Neutrophil (primary cell): ENCODE results near the gene MRPL41.

Source experiments
- H3K27ac ChIP-seq: fragments of 200-600 bp; sonication (generic); 2 replicates; pipeline ENCODE4 v1.5.1; 2016; ENCODE audit warnings: mild to moderate bottlenecking, moderate library complexity
- H3K27me3 ChIP-seq: fragments of 200-600 bp; sonication (generic); 2 replicates; pipeline ENCODE4 v1.6.0; 2016; ENCODE audit warnings: mild to moderate bottlenecking
- H3K36me3 ChIP-seq: fragments of 200-600 bp; sonication (generic); 2 replicates; pipeline ENCODE4 v1.5.1; 2017
- H3K4me1 ChIP-seq, 2 experiments: fragments of 200-600 bp in 1 of 2; sonication (generic) in 1 of 2; 1 replicate in 1 of 2; 2 replicates in 1 of 2; pipeline versions ENCODE4 v1.5.1 to v1.6.1; 2013 to 2016; ENCODE audit warnings: low read depth in 1 of 2, low read length in 1 of 2, mild to moderate bottlenecking in 1 of 2, moderate library complexity in 1 of 2; ENCODE audit not compliant: control insufficient read depth in 1 of 2, insufficient read depth in 1 of 2
- H3K4me3 ChIP-seq, 2 experiments: fragments of 200-600 bp in 1 of 2; sonication (generic) in 1 of 2; 1 replicate in 1 of 2; 2 replicates in 1 of 2; pipeline ENCODE4 v1.5.1; 2013 to 2016; ENCODE audit warnings: low read depth in 1 of 2, low read length in 1 of 2, mild to moderate bottlenecking in 1 of 2, moderate library complexity in 1 of 2
- H3K9me3 ChIP-seq: fragments of 200-600 bp; sonication (generic); 2 replicates; pipeline ENCODE4 v1.5.1; 2016
- CTCF ChIP-seq: fragments of 200-600 bp; sonication (generic); IDR thresholded peaks from 2 replicates; pipeline ENCODE4 v1.5.1; 2016; ENCODE audit warnings: antibody characterized with exemption

The MRPL41 gene

GRCh38 chr9:137569609-137570203 is 18.0 kb downstream of the MRPL41 start:
- no peak overlapping the region for H3K27ac ChIP-seq
- no peaks in the 10 kb centered on the region for H3K4me1 ChIP-seq
- H3K9me3 ChIP-seq, result no peaks in the 10 kb centered on the region
- no peak overlapping the region for H3K4me3 ChIP-seq
- no peak for TF ChIP-seq CTCF
- H3K36me3 ChIP-seq, result peaks cover 18% of the 10 kb centered on the region
- no peaks in the 10 kb centered on the region for H3K27me3 ChIP-seq

GRCh38 chr9:137570566-137570965 is 18.9 kb downstream of the MRPL41 start:
- H3K27ac ChIP-seq, result no peak overlapping the region
- no peak for TF ChIP-seq CTCF
- H3K4me1 ChIP-seq, result no peaks in the 10 kb centered on the region
- H3K27me3 ChIP-seq, result no peaks in the 10 kb centered on the region
- peaks cover 22% of the 10 kb centered on the region for H3K36me3 ChIP-seq
- H3K9me3 ChIP-seq, result no peaks in the 10 kb centered on the region
- H3K4me3 ChIP-seq, result no peak overlapping the region

GRCh38 chr9:137574192-137574591 is 22.5 kb downstream of the MRPL41 start:
- no peak overlapping the region for H3K27ac ChIP-seq
- H3K9me3 ChIP-seq, result no peaks in the 10 kb centered on the region
- H3K4me3 ChIP-seq, result no peak overlapping the region
- H3K4me1 ChIP-seq, result peaks cover 24 to 25% of the 10 kb centered on the region in 2 experiments
- TF ChIP-seq CTCF, result no peak
- H3K27me3 ChIP-seq, result no peaks in the 10 kb centered on the region
- H3K36me3 ChIP-seq, result peaks cover 27% of the 10 kb centered on the region

- no peaks in the 10 kb centered on the region for H3K9me3 ChIP-seq
- peaks cover 27% of the 10 kb centered on the region for H3K36me3 ChIP-seq
- no peak overlapping the region for H3K27ac ChIP-seq
Measured at GRCh38 chr9:137575364-137575715, 23.7 kb downstream of the MRPL41 start.

GRCh38 chr9:137575716-137576411 is 24.2 kb downstream of the MRPL41 start:
- Histone ChIP-seq H3K4me3 (no peak overlapping the region), H3K27ac (no peak overlapping the region), H3K27me3 (no peaks in the 10 kb centered on the region), H3K36me3 (peaks cover 27% of the 10 kb centered on the region), H3K4me1 (peaks cover 26 to 27% of the 10 kb centered on the region in 2 experiments), H3K9me3 (no peaks in the 10 kb centered on the region)
- no peak for TF ChIP-seq CTCF

More at GRCh38 chr9:137575364-137575715, 23.7 kb downstream of the MRPL41 start:
- Histone ChIP-seq H3K4me3 (no peak overlapping the region), H3K4me1 (peaks cover 26 to 27% of the 10 kb centered on the region in 2 experiments), H3K27me3 (no peaks in the 10 kb centered on the region)
- TF ChIP-seq CTCF, result no peak
